KOPT-K1 (cell line): ENCODE data around the gene USP1.
A peak's percentile ranks its signal among the peaks of the same experiment; 100 is the strongest.

Experiments
- H3K27ac ChIP-seq: fragments of 200-600 bp; sonication (generic); 2 replicates; pipeline ENCODE4 v1.5.1; 2016; ENCODE audit warnings: antibody characterized with exemption, mild to moderate bottlenecking, low read depth, low read length; ENCODE audit not compliant: poor library complexity, severe bottlenecking
- H3K36me3 ChIP-seq: fragments of 200-600 bp; sonication (generic); 2 replicates; pipeline ENCODE4 v1.5.1; 2017; ENCODE audit warnings: antibody characterized with exemption, mild to moderate bottlenecking, low read length, moderate library complexity; ENCODE audit not compliant: insufficient read depth
- H3K9me3 ChIP-seq: fragments of 200-600 bp; sonication (generic); 2 replicates; pipeline ENCODE4 v1.5.1; 2017; ENCODE audit warnings: antibody characterized with exemption, low read length, mild to moderate bottlenecking; ENCODE audit not compliant: insufficient read depth, poor library complexity, severe bottlenecking

The USP1 gene

GRCh38 chr1:62437273-62437940 is 558 bp downstream of the USP1 start:
- Histone ChIP-seq H3K9me3 (no peaks in the 10 kb centered on the region), H3K36me3 (peaks cover 28% of the 10 kb centered on the region), H3K27ac (peak overlapping the region; percentile 97)

- H3K27ac ChIP-seq: peak overlapping the region; percentile 97
- H3K9me3 ChIP-seq: no peaks in the 10 kb centered on the region
- H3K36me3 ChIP-seq: peaks cover 35% of the 10 kb centered on the region
These were observed 1.3 kb downstream of the USP1 start for GRCh38 chr1:62438163-62438562.

DNA sequence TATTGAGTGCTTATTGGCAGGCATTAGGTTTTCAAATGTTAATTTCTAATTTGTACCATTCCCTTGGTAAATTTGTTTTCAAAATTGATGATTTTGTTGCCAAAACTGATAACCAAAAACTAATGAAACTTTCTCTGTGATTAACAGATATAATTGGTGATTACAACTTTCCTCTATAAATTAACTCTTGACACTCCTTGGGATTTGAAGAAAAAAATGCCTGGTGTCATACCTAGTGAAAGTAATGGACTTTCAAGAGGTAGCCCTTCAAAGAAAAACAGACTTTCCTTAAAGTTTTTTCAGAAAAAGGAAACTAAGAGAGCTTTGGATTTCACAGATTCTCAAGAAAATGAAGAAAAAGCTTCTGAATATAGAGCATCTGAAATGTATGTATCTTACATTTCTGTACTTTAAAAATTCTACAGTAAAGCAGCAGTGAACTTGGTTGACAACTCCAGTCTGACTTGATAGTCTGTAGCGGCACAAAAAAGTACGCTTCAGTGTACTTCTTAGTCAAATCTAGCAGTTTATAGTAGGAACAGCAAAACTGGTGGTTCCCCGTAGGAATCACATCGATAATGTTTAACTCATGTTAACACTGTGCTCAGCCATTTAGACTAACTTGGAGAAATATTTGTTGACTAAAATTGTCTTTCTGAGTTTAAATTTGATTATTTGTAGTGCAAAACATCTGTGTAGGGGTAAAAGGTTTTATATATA is 3.0 kb downstream of the USP1 start:
- H3K9me3 ChIP-seq: no peaks in the 10 kb centered on the region
- H3K36me3 ChIP-seq: peaks cover 52% of the 10 kb centered on the region
- H3K27ac ChIP-seq: peak overlapping the region; percentile 97

- H3K27ac ChIP-seq: no peak overlapping the region
- no peaks in the 10 kb centered on the region for H3K9me3 ChIP-seq
- peaks cover 99% of the 10 kb centered on the region for H3K36me3 ChIP-seq
These were observed 7.9 kb downstream of the USP1 start for GRCh38 chr1:62444701-62445100.

- H3K27ac ChIP-seq: no peak overlapping the region
These were observed 11.5 kb downstream of the USP1 start for GRCh38 chr1:62448221-62448933.

GRCh38 chr1:62450301-62450700 is 13.5 kb downstream of the USP1 start:
- Histone ChIP-seq H3K9me3 (no peaks in the 10 kb centered on the region), H3K27ac (no peak overlapping the region), H3K36me3 (peaks cover 100% of the 10 kb centered on the region)

More at GRCh38 chr1:62448221-62448933, 11.5 kb downstream of the USP1 start:
- Histone ChIP-seq H3K9me3 (no peaks in the 10 kb centered on the region), H3K36me3 (peaks cover 100% of the 10 kb centered on the region)

DNA sequence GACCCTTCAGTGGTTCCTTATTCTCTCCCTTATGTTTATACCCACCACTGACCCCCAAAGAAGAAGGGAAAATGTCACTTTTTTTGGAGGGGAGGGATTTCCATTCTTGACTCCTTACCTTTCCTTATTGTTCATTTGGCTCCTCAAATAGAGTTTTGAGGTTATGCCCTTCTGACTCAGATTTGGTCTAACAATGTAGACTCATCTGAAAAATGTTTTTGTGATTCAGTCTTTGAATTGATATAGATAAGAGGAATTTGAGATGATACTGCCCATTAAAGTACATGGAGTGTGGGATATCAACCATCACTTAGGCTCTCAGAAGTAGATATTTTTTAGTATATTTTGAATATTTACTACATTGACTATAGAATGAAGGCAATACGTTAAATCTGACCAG is 16.1 kb downstream of the USP1 start:
- H3K36me3 ChIP-seq: peaks cover 100% of the 10 kb centered on the region
- H3K9me3 ChIP-seq: no peaks in the 10 kb centered on the region
- H3K27ac ChIP-seq: no peak overlapping the region

- peaks cover 51% of the 10 kb centered on the region for H3K36me3 ChIP-seq
- H3K27ac ChIP-seq: no peak overlapping the region
- H3K9me3 ChIP-seq: no peaks in the 10 kb centered on the region
These were observed 21.1 kb downstream of the USP1 start for GRCh38 chr1:62457955-62458354.

DNA sequence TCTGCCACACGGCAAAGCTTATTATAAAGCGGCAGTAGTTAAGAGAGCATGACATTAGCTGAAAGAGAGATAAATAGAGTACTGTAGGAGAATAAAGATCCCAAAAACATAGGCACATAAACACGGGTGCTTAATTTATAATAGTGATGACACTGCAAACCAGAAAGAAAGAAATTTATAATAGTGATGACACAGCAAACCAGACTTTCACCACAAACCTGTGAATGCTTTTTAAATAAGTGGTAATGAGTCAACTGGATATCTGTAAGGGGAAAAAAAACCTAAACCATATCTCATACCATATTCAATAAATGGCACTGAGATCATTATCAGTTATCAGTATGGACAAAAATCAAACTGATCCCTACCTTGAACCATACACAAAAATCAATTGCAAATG is 25.5 kb downstream of the USP1 start:
- H3K9me3 ChIP-seq: no peaks in the 10 kb centered on the region
- H3K36me3 ChIP-seq: peaks cover 27% of the 10 kb centered on the region
- H3K27ac ChIP-seq: no peak overlapping the region

DNA sequence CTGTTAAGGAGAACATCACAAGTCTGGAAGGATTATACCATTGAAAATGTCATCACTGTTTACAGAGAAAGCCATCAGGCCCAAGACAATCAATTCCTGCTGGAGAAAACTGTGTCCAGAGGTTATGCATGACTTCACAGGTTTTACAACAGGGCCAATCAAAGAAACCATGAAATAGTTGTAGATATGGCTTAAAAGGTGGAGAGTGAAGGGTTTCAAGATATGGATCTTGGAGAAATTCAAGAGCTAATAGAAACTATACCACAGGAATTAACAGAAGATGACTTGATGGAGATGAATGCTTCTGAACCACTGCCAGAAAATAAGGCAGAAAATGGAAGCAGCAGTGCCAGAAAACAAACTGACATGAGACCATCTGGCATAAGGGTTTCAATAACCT is 30.2 kb downstream of the USP1 start:
- Histone ChIP-seq H3K9me3 (no peaks in the 10 kb centered on the region), H3K36me3 (peaks cover 21% of the 10 kb centered on the region; the same call in 1 of the 2 replicates), H3K27ac (no peak overlapping the region)

DNA sequence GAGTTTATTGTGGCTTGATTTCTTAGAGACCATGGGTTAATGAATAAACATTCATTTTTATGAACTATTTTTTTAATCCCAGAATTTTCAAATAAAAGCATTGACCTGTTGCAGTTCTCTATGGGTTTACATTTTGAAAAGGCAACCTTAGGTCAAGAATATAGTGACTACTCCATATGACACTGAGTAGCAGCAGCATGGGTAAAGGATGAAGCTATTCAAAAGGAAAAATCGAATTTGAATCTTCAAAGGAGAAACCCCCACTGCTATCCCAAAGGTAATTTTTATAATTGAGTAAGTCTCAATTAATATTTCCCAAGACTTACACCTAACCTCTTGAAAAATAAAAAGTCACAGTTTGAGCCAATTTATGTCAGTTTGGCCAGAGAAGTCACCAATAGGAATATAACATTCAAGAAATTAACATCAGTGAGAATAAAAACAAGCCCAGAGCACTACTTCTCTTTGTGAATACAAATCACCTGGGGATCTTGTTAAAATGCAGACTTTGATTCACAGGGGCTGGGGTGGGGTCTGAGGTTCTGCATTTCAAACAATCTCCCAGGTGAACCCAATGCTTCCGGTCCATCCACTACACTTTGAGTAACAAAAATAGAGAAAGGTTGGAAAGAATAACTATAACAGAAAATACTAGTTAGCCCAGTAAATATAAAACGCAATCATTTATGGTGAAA is 39.8 kb downstream of the USP1 start:
- Histone ChIP-seq H3K27ac (no peak overlapping the region), H3K36me3 (peaks cover 40% of the 10 kb centered on the region), H3K9me3 (no peaks in the 10 kb centered on the region)

DNA sequence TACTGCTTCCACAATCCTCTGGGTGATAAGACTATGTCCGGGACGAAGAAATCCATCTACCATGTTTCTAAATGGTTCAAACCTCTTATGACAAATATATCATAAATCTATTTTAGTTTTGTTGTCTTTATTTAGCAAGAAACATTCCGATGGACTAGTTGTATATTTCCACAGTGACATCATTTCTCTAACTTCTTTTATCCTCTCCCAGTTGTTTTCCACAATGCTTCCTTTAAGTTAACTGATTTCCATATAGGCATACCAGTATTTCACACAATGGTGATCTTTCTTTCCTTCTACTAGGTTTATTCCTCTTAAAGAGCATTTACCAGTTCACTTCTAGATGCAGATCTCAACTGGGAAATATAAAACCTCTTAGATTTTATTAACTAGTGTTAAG is 44.8 kb downstream of the USP1 start:
- H3K27ac ChIP-seq: no peak overlapping the region
- H3K9me3 ChIP-seq: no peaks in the 10 kb centered on the region
- no peaks in the 10 kb centered on the region for H3K36me3 ChIP-seq

DNA sequence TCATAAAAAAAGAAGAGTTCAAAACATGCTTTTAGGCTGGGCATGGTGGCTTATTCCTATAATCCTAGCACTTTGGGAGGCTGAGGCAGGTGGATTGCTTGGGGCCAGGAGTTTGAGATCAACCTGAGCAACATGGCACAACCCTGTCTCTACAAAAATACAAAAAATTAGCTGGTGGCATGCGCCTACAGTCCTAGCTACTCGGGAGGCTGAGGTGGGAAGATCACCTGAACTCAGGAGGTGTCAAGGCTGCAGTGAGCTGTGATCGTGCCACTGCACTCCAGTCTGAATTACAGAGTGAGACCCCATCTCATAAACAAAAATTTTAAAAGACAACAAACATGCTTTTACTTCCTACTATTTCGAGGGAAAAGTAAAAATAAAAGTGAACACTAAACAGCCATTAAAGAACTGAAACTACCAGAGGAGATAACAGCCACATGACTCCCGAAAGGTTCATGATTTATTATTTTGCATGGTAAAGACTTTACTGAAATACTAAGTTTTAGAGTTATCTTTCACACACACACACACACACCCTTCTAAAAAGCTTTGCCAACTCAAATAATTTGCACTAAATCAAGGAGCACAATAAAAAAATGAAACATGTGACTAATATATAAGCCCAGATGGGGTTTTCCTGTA is 48.1 kb downstream of the USP1 start:
- Histone ChIP-seq H3K27ac (no peak overlapping the region), H3K9me3 (no peaks in the 10 kb centered on the region), H3K36me3 (0 out of 2 replicates have a peak, but pooled peaks cover 3% of the 10 kb centered on the region)

DNA sequence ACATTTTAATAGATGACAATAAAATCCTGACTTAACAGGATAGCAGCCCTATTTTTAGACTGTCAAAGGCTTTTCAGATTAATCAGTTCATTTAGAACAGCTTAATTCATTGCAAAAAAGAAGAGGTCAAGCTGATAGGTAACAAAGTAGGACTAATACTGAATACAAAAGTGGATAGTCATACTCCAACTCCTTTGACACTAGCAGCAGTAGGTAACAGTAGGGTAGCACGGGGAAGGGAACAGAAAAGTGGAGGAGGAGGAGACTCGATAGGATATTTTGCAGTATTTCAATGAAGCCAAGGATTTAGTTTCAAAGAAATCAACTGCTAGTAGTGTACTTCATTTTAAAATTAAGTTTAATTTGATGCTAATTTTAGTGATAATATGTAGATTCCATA is 51.1 kb downstream of the USP1 start:
- Histone ChIP-seq H3K36me3 (0 out of 2 replicates have a peak, but pooled peaks cover 3% of the 10 kb centered on the region), H3K9me3 (no peaks in the 10 kb centered on the region), H3K27ac (no peak overlapping the region)
